Adipose tissue (tissue), 3 donors: ENCODE measurements around the gene LMCD1. TPM values are rescaled to one million over a fixed set of nuclear protein-coding genes. Genes with fewer than 3 reads are reported as not detected.

Source experiments
- H3K27ac ChIP-seq: one replicate; pipeline ENCODE4 v1.5.1; 2013; ENCODE audit warnings: low read depth, low read length
- WGBS, 3 donors: extraction: QIAGEN DNeasy Blood & Tissue Kit; methylation state at CpG; one replicate each; pipeline ENCODE4 v1.1.7; 2013; 5-methylcytosine and 5-hydroxymethylcytosine counted together
- polyA plus RNA-seq, 3 donors: library from polyadenylated mRNA; stranded (reverse); fragments of 200-250 nt; gene quantifications; one replicate each; pipeline ENCODE4 v1.2.3, GENCODE V29; 2013
- donor health status: healthy with polysubstance abuse.
- donor health status: Bipolar disorder and iron deficiency.
- donor health status: healthy.

LMCD1 gene
- polyA plus RNA-seq, 3 donors, result 28.7 to 217 (median 79.1) TPM

DNA sequence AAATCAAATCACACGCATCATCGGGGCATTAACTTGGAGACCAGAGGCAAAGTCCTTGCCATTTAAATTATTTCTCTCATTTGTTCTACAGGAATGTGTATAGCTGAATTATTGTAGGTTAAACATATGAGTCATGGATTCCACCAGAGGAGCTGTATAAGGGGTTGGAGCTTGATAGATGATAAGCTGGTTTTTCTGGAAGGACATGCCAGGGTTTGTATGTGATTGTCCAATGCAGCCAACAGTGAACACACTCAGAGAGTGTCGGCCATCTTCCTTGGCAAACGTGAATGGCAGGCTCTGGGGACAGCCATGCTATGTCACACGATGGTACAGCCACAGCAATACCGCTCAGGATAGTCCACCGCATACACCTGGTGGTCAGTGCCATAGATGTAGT, 117.9 kb downstream of the LMCD1 start:
- 93 to 96% (median 95%) methylated on average over 7 of the region's 7 CpGs for WGBS, 3 donors
- H3K27ac ChIP-seq, result no peak overlapping the region

DNA sequence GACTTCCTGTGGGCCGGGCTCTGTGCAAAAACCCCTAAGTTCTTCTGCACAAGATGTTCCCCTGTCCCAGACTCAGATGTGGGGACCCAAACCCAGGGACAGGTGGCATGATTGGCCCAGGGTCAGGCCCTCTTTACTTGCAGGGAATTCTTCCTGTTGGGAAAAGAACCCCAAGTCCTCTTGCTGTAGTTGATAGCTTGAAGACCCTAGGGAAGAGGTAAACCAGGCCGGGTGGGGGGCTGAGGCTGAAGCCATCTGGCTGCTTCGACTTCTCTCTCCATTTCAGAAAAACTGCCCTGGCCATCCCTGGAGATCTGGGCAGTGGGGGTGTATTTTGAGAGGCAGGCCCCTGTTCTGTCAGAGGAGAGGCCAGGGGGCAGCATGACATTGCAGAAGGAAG, 119.5 kb downstream of the LMCD1 start:
- WGBS, 3 donors, result 80 to 83% (median 83%) methylated on average over 3 of the region's 3 CpGs
- no peak overlapping the region for H3K27ac ChIP-seq

DNA sequence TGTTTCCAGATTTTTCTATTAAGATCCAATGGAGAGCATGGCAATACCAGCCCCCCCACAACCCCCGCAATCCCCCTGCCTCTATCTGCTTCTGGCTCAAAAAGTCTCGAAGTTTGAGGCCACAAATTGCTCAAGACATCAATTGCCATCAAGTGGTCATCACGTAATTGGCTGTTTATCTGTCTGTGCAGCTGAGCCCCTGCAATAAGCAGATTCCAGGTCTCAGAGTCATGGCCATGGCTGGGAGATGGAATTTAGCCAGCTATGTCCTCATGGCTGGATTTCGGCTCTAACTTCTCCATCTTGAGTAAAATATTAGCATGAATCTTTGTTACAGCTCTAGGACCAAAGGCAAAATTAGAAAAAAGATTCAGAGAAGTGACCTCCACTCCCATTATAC, 120.2 kb downstream of the LMCD1 start:
- 70 to 87% (median 70%) methylated on average over 4 of the region's 4 CpGs for WGBS, 3 donors
- no peak overlapping the region for H3K27ac ChIP-seq

DNA sequence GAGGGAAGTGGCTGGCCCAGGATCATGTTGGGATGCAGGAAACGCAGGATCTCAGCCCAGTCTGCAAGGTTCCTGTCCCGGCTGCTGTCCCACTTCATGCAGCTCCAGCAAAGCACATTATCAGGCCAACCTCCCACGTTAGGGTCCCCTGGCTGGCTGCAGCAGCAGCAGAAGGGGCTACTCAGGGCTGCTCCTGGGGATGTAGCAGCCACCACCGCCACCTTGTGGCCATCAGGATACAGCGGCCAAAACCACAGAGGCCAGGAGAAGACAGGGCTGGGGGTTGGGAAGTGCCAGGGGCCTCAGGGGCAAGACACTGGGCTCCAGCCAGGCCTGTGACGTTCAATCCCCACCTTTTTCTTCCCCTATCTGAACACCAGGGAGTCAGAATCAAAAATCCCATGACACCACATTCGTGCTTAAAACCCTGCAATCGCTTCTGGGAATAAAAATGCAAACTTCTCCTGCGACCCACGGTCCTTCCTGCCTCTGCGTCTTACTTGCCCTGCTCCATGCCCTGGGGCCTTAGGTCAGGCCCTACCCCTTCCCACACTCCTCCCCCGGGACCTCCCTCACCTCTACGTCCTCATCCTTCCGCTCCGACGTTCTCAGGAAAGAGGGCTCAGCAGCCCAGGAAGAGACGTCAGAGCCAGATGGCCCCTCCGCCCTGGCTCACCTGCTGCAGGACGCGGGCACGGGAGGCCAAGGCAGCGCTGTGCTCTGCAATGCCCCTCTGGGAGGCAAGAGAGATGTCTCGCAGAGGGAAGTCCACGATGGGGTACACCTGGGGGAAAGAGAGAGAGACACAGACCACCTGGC, 121.5 kb downstream of the LMCD1 start:
- WGBS, 3 donors, result 27 to 43% (median 28%) methylated on average over 24 of the region's 24 CpGs
- H3K27ac ChIP-seq, result no peak overlapping the region

DNA sequence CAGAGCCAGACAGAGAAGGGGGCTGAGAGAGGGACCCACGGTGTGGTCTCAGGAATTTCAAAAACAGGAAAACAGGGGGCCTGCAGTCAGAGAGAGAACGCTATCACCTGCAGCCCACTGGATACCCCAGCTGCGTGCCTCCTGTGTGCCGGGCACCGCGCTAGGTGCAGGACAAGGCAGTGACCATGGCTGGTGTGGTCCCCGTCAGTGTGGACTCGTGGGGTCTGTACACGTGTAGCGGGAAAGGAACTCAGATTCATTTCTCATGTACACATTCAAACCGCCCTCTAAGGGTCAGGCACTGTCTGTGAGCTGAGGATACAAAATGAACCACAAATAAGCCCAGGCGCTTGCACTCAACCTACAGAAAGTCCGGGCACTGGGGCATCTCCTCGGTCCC, 122.1 kb downstream of the LMCD1 start:
- no peak overlapping the region for H3K27ac ChIP-seq
- WGBS, 3 donors, result 85 to 86% (median 85%) methylated on average over 14 of the region's 14 CpGs

Other genes starting within 250 kb of the LMCD1 start
- gene SSUH2, start 143.0 kb downstream of the LMCD1 start, polyA plus RNA-seq, result 1 to 10 TPM in 1 of 3 donors, under 1 TPM in 2; 0.10 to 1.9 (median 0.61) TPM
- gene CAV3, start 232.0 kb downstream of the LMCD1 start, polyA plus RNA-seq, result 1 to 10 TPM in 1 of 3 donors, under 1 TPM in 2; 0.06 to 1.0 (median 0.13) TPM